ENCODE results near the gene AKIRIN2.

DNA sequence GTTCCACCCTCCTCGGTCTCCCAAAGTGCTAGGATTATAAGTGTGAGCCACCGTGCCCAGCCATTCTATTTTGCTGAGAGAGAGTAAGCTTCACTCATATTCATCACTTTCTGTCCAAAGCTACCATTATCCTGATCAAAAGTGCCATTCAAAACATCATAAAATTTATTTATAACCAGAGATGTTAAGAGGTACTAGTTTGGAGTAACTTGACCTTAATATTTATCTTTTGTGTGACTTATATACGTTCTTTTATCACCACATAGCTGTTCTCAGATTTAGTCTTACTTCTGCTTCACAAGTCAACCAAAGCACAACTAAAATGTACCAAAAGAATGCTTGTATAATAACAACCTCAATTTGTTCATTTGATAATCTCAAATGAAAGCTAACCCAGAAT lies 18.1 kb downstream of the AKIRIN2 start:
- TF ChIP-seq, protein P1, sequence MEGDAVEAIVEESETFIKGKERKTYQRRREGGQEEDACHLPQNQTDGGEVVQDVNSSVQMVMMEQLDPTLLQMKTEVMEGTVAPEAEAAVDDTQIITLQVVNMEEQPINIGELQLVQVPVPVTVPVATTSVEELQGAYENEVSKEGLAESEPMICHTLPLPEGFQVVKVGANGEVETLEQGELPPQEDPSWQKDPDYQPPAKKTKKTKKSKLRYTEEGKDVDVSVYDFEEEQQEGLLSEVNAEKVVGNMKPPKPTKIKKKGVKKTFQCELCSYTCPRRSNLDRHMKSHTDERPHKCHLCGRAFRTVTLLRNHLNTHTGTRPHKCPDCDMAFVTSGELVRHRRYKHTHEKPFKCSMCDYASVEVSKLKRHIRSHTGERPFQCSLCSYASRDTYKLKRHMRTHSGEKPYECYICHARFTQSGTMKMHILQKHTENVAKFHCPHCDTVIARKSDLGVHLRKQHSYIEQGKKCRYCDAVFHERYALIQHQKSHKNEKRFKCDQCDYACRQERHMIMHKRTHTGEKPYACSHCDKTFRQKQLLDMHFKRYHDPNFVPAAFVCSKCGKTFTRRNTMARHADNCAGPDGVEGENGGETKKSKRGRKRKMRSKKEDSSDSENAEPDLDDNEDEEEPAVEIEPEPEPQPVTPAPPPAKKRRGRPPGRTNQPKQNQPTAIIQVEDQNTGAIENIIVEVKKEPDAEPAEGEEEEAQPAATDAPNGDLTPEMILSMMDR (CRISPR knock-in tag; IDR thresholded peaks at IDR 0.05), result no peak
- TF ChIP-seq ZNF619 (CRISPR knock-in tag; IDR thresholded peaks at IDR 0.05) (no peak), POLR2AphosphoS5 (IDR thresholded peaks at IDR 0.05; ENCODE audit: low read depth, low read length) (no peak), RCOR2 (CRISPR knock-in tag; IDR thresholded peaks at IDR 0.05) (no peak), JARID2 (CRISPR knock-in tag; IDR thresholded peaks at IDR 0.05; ENCODE audit: insufficient replicate concordance) (no peak), FOXA1 (IDR thresholded peaks at IDR 0.05) (no peak), FOXA1 (CRISPR knock-in tag; IDR thresholded peaks at IDR 0.05) (no peak), RORA (CRISPR knock-in tag; IDR thresholded peaks at IDR 0.05) (no peak)
- TF ChIP-seq, protein P2, sequence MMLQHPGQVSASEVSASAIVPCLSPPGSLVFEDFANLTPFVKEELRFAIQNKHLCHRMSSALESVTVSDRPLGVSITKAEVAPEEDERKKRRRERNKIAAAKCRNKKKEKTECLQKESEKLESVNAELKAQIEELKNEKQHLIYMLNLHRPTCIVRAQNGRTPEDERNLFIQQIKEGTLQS (CRISPR knock-in tag; IDR thresholded peaks at IDR 0.05), result no peak
- TF ChIP-seq, protein P3, sequence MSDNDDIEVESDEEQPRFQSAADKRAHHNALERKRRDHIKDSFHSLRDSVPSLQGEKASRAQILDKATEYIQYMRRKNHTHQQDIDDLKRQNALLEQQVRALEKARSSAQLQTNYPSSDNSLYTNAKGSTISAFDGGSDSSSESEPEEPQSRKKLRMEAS (IDR thresholded peaks at IDR 0.05), result no peak
